OCI-LY7 (cell line): ENCODE measurements around the gene SHPK.

Source experiments
- CTCF ChIP-seq: fragments of 200-600 bp; sonication (generic); conservative IDR thresholded peaks from 2 replicates; pipeline ENCODE4 v1.5.1; 2014; ENCODE audit warnings: mild to moderate bottlenecking, antibody characterized with exemption, low read length, moderate library complexity, mixed read lengths
- EZH2phosphoT487 ChIP-seq: fragments of 200-600 bp; sonication (generic); IDR thresholded peaks from 2 replicates; pipeline ENCODE4 v1.6.1; 2018; ENCODE audit warnings: low read depth, borderline replicate concordance, mild to moderate bottlenecking, mixed run types, antibody characterized with exemption, low read length, moderate library complexity, mixed read lengths

DNA sequence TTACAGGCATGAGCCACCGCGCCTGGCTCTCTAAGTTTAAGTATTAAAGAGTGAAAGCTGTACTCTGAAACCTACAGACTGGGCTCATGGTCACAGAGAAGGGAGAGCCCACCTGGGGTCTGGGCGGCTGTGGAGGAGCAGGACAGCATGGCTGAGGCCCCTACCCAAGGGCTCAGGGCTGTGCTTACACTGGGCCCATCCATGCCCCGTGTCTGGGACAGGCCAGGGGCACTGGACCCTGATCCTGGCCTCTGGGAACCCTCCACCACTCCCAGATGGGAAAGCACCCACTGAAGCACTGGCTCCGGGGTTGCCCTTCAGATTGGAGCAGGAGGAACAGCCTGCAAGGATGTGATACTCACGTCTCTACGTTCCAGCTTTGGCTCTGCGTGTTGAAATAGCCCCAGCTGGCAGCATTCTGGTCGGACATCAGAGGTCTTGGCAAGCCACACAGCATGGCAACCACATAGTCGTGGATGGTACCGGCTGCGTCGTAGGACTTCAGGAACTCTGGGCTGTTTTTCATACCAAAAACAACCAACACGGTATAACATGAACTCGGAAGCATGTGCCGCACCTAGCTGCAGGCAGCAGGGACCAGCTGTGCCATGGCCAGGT lies 13.0 kb downstream of the SHPK start:
- TF ChIP-seq CTCF (no peak), EZH2phosphoT487 (no peak)
